ENCODE measurements around the gene LAMP2. TPM values are rescaled to one million over a fixed set of nuclear protein-coding genes. Genes with fewer than 3 reads are reported as not detected.
A peak's percentile ranks its signal among the peaks of the same experiment; 100 is the strongest.

The LAMP2 gene
- total RNA-seq, result 115 and 121 TPM in 2 replicates

DNA sequence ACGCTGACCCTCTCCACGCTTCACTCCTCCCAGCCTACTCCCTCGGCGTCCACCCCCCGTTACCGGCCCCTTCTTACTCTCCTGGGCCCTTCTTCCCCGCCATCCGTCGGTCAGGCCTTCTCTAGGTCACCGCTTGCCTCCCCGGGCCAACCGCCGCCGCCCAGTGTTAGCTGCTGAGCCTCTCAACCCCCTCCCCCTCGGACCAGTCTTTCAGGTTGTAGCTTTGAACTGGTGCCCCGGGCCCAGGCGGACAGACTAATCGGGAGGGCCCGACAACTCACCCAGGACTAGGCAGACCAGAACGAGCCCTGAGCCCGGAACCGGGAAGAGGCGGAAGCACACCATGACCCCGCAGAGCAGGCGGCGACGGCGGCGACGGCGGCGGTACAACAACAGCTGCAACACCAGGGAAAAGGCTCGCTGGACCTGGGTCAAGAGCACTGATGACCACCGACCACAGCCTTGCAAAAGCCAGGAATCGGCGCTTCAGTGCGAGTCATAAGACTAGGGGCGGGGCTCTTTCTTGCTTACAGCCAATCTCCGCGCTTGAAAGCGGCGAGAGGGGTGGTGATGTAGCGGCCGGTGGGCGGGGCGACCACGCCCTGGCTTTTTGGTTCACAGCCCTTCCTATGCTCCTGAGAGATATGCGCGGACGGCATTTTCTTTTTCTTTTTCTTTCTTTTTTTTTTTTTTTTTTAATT is at the start of gene LAMP2:
Gene LAMP2, minus strand, starts transcription at position 472 of the 701 bp plus-strand sequence. Its CDS starts 127 bp downstream, at position 345.
- Histone ChIP-seq H3K36me3 (ENCODE audit: control insufficient read depth, insufficient read depth, low read length) (no peaks in the 10 kb centered on the region), H3K27me3 (ENCODE audit: control insufficient read depth, insufficient read depth, low read length) (no peaks in the 10 kb centered on the region), H3K4me3 (ENCODE audit: low read depth, low read length) (peak within 1 kb of the TSS; percentile 72)
- TF ChIP-seq, protein P1, sequence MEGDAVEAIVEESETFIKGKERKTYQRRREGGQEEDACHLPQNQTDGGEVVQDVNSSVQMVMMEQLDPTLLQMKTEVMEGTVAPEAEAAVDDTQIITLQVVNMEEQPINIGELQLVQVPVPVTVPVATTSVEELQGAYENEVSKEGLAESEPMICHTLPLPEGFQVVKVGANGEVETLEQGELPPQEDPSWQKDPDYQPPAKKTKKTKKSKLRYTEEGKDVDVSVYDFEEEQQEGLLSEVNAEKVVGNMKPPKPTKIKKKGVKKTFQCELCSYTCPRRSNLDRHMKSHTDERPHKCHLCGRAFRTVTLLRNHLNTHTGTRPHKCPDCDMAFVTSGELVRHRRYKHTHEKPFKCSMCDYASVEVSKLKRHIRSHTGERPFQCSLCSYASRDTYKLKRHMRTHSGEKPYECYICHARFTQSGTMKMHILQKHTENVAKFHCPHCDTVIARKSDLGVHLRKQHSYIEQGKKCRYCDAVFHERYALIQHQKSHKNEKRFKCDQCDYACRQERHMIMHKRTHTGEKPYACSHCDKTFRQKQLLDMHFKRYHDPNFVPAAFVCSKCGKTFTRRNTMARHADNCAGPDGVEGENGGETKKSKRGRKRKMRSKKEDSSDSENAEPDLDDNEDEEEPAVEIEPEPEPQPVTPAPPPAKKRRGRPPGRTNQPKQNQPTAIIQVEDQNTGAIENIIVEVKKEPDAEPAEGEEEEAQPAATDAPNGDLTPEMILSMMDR (IDR thresholded peaks at IDR 0.05; ENCODE audit: insufficient read depth, low read length, poor library complexity, severe bottlenecking), result no peak
- peak; percentile 49 for DNase-seq (ENCODE audit: low read depth)

DNA sequence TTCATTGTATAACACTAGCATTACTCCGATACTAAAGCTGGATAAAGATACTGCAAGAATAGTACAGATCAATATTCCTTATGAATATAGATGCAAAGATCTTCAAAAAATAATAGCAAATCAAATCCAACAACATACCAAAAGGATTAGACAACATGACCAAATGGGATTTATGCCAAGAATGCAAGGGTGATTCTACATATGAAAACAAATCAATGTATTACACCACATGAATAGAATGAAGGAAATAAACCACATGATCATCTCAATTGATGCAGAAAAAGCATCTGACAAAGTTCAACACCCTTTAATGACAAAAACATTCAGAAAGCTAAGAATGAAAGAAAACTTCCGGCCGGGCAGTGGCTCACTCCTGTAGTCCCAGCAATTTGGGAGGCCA is 48.8 kb upstream of the LAMP2 start:
- TF ChIP-seq, protein P1 (IDR thresholded peaks at IDR 0.05; ENCODE audit: insufficient read depth, low read length, poor library complexity, severe bottlenecking), result no peak
- Histone ChIP-seq H3K27me3 (ENCODE audit: control insufficient read depth, insufficient read depth, low read length) (no peaks in the 10 kb centered on the region), H3K4me3 (ENCODE audit: low read depth, low read length) (no peak overlapping the region), H3K36me3 (ENCODE audit: control insufficient read depth, insufficient read depth, low read length) (no peaks in the 10 kb centered on the region)
- peak; percentile 18 for DNase-seq (ENCODE audit: low read depth)

DNA sequence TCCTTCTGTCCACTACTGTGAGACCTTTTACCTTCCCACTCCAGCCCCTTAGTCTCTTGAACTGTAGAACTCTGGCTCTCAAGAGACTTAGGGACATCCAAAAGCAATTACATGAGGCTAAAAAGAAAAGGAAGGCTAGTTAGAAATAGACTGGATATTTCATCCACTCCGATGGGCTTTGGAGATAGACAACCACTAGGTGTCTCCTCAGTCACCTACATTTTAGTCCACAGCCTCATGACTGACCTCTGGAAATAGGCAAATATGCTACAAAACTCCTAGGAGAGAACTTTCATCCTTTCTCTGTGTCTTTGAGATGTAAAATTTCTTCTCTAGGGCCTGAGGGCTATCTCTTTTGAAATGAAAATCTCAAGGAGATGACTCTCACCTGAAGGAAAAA is 45.1 kb upstream of the LAMP2 start:
- Histone ChIP-seq H3K27me3 (ENCODE audit: control insufficient read depth, insufficient read depth, low read length) (no peaks in the 10 kb centered on the region), H3K36me3 (ENCODE audit: control insufficient read depth, insufficient read depth, low read length) (no peaks in the 10 kb centered on the region), H3K4me3 (ENCODE audit: low read depth, low read length) (no peak overlapping the region)
- no peak for DNase-seq (ENCODE audit: low read depth)
- TF ChIP-seq, protein P1 (IDR thresholded peaks at IDR 0.05; ENCODE audit: insufficient read depth, low read length, poor library complexity, severe bottlenecking), result peak; percentile 30

- no peaks in the 10 kb centered on the region for H3K27me3 ChIP-seq (ENCODE audit: control insufficient read depth, insufficient read depth, low read length)
- TF ChIP-seq, protein P1 (IDR thresholded peaks at IDR 0.05; ENCODE audit: insufficient read depth, low read length, poor library complexity, severe bottlenecking), result no peak
- H3K36me3 ChIP-seq (ENCODE audit: control insufficient read depth, insufficient read depth, low read length), result no peaks in the 10 kb centered on the region
- no peak for DNase-seq (ENCODE audit: low read depth)
- H3K4me3 ChIP-seq (ENCODE audit: low read depth, low read length), result no peak overlapping the region
These were observed 43.5 kb upstream of the LAMP2 start for GRCh38 chrX:120512627-120513026.

GRCh38 chrX:120512222-120512621 is 43.1 kb upstream of the LAMP2 start:
- Histone ChIP-seq H3K27me3 (ENCODE audit: control insufficient read depth, insufficient read depth, low read length) (no peaks in the 10 kb centered on the region), H3K4me3 (ENCODE audit: low read depth, low read length) (no peak overlapping the region), H3K36me3 (ENCODE audit: control insufficient read depth, insufficient read depth, low read length) (no peaks in the 10 kb centered on the region)
- TF ChIP-seq, protein P1 (IDR thresholded peaks at IDR 0.05; ENCODE audit: insufficient read depth, low read length, poor library complexity, severe bottlenecking), result no peak
- DNase-seq (ENCODE audit: low read depth), result no peak

DNA sequence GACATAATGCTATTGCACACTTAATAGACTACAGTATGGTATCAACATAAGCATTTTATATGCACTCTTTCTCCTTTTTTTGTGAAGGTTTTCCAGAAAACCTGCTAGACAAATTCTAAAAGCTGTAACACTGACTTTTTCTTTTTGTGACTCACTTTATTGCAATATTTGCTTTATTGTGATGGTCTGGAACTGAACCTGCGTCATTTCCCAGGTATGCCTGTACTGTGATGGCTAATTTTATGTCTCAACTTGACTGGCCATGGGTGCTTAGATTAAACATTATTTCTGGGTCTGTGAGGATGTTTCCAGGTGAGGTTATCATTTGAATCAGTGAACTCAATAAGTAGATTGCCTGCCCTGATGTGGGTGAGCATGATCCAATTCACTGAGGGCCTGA is 35.5 kb upstream of the LAMP2 start:
- no peak for DNase-seq (ENCODE audit: low read depth)
- TF ChIP-seq, protein P1 (IDR thresholded peaks at IDR 0.05; ENCODE audit: insufficient read depth, low read length, poor library complexity, severe bottlenecking), result no peak
- H3K4me3 ChIP-seq (ENCODE audit: low read depth, low read length), result no peak overlapping the region
- H3K36me3 ChIP-seq (ENCODE audit: control insufficient read depth, insufficient read depth, low read length), result no peaks in the 10 kb centered on the region
- H3K27me3 ChIP-seq (ENCODE audit: control insufficient read depth, insufficient read depth, low read length), result no peaks in the 10 kb centered on the region

Measured in kidney epithelial cell (primary cell).